GM19324 (cell line): Measurements from ENCODE around the gene ZSCAN31.

Experiments
- ATAC-seq: cut with Tn5 transposase; IDR thresholded peaks from one replicate; pipeline ENCODE4 v1.9.1; 2021; ENCODE audit warnings: mild to moderate bottlenecking, moderate library complexity; ENCODE audit not compliant: unreplicated experiment, low FRiP score

The ZSCAN31 gene

DNA sequence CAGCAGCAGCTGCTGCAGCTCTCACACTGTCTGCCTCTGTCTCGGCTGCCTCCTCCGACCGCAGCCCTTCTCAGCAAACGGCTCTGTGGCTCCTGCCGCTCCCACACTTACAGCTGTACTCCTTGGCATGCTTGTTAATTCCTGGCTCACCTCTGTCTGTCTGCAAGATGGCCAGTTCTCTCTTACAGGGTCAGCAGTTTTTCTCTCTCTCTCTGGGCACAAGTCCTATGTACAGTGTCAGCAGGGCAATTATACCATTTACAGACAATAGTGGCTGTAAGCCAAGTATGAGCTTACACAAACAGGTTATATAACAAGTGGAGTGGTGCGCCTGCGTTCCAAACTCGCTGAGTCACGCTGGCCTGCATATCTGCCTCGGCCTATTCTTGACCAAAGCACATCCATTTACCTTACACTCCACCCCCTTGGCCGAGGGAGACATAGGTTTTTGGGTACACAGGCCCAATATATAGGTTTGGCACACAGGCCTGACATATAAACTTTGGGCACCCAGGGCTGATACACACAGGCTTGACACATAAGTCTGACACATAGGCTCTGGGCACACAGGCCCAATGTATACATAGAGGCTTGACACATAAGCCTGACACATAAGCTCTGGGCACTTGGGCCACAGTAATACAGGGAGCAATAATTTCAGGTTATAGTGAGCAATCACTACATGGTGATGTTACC, 18.2 kb upstream of the ZSCAN31 start:
- ATAC-seq = no peak

DNA sequence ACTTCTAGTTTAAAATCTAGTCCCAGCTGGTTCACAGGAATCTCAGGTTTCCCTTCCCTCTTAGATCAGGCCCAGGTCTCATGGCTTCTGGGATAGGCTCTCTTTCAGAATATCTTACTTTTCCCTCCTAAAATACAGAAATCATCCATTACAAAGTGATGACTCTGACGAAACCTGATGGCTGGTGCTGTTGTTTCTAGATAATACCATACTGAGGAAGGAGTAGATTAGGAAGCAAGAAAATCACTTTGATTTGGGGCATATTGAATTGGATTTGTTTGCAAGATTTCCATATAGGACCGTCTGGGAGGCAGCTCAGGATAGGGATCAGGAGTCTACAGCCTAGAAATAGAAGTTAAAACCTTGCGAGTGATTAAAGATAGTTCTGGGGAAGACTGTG, 17.4 kb upstream of the ZSCAN31 start:
- ATAC-seq = no peak

DNA sequence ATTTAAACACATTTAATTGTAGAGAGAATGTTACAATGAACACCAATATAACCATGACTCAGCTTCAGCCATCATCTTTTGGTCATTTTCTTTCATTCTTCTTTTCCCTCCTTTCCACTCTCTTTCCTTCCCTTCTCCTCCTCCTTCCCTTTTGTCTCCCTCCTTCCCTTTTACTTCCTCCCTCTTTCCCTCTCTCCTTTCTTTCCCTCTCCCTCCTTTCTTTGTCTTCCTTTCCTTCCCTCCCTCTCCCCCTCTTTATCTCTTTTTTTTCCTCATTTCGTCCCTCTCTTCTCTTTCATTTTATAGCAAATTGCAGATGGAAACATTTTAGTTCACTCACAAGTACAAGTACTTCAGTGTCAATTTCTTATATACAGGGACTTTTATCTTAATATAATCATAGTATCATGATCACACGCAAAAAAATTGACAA, 15.6 kb upstream of the ZSCAN31 start:
- ATAC-seq = no peak

DNA sequence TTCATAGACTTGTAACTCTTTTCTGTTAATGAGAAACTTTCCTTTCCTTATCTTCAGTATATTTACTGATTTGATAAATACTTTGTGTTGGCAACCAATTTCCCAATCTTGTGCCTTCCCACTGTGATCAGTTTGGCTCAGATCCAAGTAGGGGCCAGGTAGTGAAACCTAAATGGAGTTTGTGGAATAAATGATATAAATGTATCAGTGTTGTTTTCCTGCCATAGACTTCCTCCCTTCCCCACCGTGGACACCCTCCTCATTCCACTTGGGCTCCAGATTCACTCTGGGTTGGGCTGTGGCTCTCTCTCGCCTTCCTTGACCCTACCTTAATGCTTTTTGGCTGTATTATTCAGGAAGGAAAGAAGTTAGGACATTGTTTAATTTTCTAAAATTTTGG, 15.1 kb upstream of the ZSCAN31 start:
- no peak for ATAC-seq

DNA sequence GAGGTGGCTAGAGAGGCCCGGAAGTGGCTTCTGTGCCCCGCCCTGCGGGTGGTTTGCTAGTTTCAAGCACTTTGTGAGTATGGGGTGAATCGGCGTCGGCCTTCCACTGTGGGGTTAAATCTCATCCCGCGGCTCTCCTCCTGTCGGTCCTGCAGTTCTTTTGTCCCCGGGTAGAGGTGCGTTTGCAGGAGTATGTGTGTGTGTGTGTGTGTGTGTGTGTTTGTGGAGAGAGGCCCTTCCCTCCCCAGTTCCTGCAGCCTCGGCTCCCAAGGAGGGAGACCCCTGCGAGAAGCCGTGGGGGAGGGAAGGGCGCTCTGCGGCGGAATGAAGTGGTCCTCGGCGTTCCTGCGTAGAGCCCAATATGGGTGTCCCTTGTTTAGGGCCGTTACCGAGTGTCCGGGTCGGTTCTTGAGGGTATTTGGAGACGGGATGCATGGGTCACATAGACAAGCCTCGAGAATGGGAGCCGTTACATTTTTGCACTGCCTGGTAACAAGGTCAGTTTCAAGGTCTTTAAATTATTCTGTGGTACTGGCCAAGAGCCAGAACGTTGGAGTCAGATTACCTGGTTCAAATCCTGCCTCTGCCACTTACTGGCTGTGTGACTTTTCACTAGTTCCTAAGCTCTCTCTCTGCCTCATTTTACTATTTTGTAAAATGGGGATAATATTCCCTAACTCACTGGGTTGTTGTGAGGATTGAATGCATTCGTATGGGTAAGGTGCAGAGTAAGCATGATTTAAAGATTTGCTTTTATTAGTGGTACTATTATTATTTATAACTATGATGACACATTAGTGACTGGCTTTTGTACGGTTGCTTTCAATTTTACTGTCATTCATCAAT, 14.2 kb upstream of the ZSCAN31 start, which contains the start of gene ZKSCAN3:
Gene ZKSCAN3 (plus strand): TSS at position 56 of the 846 bp plus-strand sequence. CDS start 9,640 bp downstream, outside the sequence.
- peak; percentile 95 for ATAC-seq

DNA sequence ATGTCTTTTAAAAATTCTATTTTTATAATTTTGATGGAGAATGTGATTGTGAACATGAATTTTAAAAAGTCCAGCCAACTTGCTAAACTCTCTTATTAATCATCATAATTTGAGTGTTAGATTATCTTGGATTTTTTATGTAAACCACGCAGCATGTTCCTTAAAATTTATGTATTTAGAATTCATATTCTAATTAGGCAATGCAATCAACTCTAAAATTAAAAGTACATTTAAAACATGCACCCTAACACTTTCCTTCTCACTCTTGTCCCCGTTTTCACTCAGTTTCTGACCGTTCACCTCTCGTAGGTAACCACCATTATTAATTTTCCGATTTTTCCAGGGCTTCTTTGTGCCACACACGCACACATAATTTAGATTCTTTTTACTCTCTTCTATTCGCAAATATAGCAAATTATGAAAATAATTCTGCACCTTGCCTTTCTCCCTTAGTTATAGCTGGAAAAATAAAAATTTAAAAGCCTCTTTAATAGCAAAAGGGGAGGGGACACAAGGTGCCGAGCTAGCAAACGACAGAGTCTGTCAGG, 13.5 kb upstream of the ZSCAN31 start:
- ATAC-seq = no peak

DNA sequence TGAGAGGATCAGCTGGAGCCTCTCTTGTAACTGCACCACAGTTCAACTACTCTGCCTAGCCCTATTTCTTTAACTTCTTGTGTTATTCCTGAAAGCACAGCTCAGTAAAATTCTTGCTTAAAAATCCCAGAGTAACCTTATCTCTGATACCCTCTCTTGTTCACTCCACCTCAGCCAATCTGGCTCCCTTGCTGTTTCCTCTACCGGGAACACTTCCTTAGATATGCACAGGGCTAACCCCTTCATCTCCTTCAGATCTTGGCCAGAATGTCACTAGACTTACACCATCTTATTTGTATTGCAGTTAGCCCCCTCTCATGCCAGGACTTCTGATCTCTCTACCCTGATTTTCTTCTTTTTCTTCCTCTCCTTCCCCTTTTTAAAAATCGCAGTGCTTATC, 11.2 kb upstream of the ZSCAN31 start:
- ATAC-seq = no peak

DNA sequence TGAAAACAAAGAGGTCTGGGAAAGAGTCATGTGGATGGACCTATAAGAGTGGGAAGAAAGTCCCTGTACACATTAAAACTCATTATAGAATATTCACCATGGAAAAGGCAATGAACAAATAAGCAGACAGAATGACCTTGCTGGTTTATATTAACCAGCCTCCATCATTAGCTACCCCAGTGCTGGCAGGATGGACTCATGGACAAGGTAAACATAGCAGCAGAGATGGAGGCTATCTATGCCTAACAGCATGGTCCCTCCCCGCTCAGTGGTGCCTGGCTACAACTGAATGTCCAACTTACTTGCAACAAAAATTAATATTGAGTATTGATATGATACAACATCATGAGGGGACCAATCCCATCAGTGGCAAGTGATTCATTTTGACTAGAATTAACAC, 9.3 kb upstream of the ZSCAN31 start:
- no peak for ATAC-seq

DNA sequence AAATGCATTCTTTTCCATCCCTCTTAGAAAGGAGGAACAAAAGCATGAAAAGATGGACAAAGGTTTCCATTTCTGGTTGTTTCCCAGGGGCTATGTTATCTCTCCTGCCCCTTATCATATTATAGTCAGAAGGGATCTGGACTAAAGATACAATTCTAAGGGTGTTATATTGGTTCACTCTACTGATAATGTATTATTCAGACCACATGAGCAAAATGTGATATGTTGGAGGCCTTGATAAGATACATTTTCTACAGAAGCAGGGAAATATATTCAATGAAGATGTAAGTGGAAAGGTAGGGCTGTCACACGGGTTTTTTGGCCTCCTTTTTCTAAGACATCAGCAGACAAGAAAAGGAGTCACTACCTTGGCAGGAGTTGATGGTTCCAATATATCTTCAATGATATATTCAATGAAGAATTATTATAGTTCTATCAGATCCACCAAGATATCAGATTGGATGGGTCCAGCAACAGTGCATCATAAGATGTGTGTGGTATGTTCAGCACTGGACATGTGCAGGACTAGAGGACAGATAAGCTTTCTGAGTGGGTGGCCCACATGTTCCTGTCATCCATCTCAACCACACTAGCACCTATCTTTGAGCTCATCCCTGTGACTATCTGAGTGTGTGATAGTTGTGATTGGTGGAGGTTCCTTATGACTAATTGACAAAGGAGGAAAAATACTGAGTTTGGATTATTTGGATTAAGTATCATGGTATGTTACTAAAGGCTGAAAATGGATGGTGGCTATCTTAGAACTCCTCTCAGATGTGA, 8.1 kb upstream of the ZSCAN31 start:
- no peak for ATAC-seq

DNA sequence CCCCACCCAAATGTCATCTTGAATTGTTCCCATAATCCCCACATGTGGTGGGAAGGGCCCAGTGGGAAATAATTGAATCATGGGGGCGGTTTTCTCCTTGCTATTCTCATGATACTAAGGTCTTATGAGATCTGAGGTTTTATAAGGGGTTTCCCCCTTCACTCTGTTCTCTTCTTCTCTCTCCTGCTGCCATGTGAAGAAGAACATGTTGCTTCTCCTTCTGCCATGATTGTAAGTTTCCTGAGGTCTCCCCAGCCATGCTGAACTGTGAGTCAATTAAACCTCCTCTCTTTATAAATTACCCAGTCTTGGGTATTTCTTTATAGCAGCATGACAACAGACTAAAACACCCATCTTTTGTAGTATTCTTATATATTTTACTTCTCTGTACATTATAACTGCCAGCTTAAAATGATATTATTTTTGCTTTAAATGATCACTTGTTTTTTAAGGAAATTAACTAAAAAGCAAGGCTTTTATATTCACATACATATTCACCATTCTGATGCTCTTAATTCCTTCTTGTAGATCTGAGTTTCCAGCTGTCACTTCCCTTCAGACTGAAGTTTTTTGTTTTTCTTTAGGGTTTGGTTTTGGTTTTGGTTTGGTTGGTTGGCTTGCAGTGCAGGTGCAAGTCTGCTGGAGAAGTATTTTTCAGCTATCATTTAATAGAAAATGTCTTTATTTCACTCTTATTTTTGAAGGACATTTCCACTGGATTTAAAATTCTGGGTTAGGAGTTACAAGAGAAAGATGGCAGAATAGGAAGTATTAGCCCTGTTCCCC, 4.6 kb upstream of the ZSCAN31 start:
- no peak for ATAC-seq

DNA sequence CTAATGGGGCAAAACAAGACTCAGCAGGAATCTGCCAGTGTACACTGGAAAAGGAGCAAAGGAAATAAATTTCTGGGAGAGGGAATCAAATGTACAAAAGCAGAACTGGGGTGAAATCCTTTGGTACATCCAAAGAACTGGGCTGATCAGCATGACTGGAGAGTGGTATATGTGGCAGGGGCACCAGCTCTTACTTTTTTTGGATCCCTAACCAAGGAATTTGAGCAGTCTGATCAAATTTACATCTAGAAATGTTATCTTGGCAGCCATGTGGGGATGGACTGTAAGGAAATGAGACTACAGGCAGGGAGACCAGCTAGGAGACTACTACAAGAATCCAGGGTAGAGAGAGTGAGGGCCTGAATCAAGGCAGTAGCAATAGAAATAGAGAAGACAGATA, 1.2 kb upstream of the ZSCAN31 start:
- no peak for ATAC-seq

DNA sequence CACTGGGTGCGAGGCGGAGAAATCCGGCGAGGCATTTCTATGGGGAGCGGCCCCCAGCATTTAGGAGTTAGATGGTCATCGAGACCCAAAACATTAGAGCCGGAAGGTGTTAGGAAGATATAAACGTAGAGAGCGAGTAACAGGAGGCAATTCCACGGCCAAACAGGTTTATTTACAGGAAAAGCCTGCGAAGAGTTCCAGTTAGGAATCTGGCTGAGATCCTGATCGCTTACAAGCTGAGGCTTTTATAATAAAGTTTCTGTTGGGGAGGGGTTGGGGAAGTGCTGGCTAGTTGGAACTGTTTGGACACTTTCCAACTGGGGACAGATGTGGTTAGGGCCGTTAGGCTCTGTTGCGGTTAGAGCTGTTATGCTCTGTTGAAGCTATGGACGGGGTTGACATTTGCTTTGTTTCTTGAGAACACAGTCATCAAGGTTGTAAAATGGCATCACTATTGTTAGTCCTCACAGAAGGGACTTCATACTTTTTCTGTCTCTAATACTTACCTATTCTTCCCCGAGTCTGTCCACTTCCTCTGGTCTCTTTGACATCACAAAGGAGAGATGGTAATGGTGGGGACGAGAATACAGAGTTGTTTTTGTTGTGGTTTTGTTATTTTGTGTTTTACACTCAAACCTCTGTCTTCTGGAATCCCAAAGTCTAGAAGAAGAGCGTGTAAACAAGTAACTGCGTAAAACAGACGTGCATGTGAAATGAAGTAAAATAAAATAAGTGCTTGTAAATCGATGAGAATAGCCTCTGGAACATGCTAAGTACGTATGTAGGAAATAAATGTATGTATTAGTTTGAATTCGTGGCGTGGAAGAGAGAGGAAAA, 554 bp upstream of the ZSCAN31 start:
- ATAC-seq = no peak

DNA sequence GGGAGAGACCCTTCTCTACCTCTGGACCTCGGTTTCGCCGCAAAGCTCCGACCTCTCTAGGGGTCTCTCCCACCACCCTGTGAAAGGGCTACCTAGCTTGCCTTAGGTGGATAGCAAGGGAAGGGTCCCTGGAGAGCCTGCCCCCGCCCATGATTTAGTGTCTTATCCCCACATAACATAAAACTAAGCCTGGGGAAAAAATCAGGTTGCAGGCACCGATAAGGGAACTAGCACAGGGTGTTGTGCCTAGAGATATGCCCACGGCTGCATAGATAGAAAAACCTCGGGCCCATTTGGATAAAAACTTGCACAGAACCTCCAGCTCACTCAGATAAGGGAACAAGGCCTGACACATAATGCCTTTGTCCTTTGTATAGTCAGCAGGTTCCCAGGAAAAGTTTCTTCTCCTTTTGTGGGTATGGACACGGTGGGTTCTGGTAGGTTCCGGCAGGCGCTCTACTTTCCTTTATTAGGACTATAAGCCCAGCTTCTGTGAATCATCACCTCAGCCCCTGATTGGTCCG, 846 bp downstream of the ZSCAN31 start:
- ATAC-seq = no peak

DNA sequence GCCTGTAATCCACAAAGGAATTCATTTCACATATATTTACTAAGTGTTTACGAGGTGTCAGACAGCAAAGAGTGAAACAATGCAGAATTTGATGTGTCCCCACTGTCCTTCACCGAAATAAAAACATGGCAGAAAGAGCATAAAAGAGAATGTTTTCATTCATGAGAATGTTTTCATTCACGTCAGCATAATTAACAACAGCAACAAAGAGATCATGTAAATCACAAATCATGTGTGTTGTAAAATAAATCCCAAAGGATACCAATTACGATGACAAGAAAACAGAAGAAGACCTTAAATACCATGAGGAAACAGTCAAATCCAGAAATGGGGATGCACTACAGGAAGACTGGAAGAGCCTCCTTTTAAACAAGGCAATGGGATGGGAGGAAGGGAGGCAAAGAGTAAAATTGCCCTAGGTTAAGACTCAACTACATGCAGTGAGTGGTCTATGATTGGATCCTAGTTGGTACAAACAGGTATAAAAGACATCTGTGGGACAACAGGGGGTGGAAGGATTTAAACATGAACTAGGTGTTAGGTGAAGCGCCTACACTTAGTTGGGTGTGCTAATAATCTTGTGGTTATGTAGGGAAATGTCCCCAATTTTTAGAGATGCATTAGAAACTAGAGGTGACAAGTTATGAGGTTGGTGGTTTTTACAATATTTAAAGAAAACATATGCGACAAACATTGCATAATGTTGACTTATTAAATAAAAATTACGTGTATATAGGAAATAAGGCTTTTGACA, 1.5 kb downstream of the ZSCAN31 start:
- ATAC-seq = no peak

DNA sequence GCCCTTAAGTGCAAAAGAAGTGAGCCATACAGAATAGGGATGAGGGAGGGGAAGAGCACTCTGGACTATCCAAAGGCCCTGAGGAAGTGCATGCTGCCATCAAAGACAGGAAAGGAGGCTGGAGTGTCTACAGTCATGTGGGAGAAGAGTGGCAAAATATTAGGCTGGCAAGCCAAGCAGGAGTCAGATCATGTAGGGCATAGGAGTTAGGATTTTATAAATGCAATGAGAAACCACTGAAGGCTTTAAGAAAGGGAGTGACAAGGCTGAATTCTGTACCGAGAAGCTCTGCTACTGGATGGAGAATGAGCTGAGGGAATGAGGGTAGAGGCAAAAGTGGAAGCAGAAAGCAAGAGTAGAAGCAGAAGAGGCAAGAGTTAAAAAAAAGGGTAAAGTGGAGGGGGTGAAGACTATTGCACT, 2.3 kb downstream of the ZSCAN31 start:
- no peak for ATAC-seq

DNA sequence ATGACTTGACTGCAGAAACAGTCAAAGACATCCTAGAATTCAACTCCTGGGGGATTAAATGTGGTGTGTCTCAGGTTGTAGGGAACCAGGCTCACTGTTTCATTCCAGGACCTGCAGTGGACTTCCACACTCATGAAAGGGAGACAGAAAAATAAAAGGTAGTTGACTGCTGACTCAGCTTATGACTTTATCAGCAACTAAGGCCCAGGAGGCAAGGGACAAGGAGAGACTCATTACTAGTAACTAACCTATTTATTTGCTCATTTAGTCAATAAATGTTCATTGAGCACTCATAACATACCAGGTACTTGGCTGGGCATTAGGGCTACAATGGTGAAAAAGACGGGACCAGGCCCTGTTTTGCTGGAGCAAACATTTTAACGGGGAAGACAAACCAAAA, 2.9 kb downstream of the ZSCAN31 start:
- ATAC-seq = no peak

DNA sequence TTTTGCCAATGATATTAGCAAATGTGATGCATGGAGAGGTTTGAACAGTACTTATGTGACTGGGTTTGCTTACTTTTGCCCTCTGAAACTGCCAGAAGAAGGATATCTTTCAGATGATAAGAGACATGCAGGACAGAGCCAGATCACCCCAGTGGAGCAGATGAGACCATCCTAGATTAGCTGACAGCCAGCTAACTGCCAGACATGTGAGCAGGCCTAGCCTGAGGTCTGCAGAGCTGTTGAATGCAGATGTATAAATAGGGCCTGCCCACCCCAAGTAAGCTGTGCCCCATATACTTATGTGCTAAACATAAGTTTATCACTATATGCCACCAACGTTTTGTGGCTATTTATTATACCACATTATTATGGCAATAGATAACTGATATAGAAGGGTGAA, 5.9 kb downstream of the ZSCAN31 start:
- ATAC-seq = no peak

DNA sequence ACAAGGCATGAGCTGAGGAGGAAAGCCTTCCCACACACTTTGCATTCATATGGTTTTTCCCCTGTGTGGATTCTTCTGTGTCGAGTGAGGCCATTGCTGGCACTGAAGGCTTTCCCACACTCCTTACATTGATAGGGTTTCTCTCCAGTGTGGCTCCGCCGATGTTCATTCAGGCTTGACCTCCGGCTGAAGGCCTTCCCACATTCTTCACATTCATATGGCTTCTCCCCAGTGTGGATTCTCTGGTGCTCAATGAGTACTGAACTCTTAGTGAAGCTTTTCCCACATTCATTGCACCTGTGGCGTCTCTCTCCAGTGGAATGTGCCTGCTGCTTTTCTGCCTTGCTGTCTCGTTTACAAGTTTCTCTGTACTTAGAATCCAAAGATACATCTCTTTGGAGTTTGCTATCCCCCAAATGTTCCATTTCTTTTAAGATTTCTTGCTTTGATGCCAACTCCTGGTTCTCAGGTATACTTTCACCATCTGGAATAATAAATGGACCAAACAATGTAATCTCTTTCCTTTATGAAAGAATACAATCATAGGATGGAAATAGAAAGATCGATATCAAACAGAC, 9.5 kb downstream of the ZSCAN31 start:
- ATAC-seq = no peak
